Measurements from ENCODE around the gene WDR7. TPM values are rescaled to one million over a fixed set of nuclear protein-coding genes. Genes with fewer than 3 reads are reported as not detected.

The WDR7 gene
- total RNA-seq, 6 experiments from 2014 or later, result 10.4 to 18.8 (median 15.3) TPM

DNA sequence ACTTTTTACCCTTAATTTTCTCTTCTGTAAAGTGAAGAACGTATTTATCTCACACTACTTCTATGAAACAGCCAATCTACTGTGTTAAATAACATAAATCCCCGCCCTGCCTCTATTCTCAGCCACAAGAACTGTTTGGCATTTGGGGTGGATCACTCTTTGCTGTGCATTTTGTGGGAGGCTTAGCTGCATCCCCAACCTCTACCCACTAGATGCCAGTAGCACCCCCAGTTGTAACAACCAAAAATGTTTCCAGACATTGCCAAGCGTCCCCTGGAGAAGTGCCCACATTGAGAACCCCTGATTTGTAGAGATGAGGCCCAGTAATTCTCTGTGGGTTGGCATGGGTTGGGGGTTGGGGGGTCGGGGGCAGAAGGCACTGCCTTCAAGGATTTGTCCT lies 401.0 kb downstream of the WDR7 start:
- intact Hi-C loops (cut with DNase I), result no loop called here
- H3K9me3 ChIP-seq, result no peaks in the 10 kb centered on the region
- no peak overlapping the region for H3K27ac ChIP-seq
- H3K27me3 ChIP-seq, result no peaks in the 10 kb centered on the region
- 75% methylated on average over 3 of the region's 4 CpGs for WGBS (ENCODE audit: insufficient coverage, low coverage, low lambda C conversion rate, missing lambda C conversion rate)
- no peaks in the 10 kb centered on the region for H3K36me3 ChIP-seq
- TF ChIP-seq, protein P1, sequence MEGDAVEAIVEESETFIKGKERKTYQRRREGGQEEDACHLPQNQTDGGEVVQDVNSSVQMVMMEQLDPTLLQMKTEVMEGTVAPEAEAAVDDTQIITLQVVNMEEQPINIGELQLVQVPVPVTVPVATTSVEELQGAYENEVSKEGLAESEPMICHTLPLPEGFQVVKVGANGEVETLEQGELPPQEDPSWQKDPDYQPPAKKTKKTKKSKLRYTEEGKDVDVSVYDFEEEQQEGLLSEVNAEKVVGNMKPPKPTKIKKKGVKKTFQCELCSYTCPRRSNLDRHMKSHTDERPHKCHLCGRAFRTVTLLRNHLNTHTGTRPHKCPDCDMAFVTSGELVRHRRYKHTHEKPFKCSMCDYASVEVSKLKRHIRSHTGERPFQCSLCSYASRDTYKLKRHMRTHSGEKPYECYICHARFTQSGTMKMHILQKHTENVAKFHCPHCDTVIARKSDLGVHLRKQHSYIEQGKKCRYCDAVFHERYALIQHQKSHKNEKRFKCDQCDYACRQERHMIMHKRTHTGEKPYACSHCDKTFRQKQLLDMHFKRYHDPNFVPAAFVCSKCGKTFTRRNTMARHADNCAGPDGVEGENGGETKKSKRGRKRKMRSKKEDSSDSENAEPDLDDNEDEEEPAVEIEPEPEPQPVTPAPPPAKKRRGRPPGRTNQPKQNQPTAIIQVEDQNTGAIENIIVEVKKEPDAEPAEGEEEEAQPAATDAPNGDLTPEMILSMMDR (IDR thresholded peaks at IDR 0.05), result no peak
- TF ChIP-seq POLR2A (IDR thresholded peaks at IDR 0.05), result no peak
- ATAC-seq, result no peak
- DNase-seq, result no peak
- H3K4me3 ChIP-seq, result no peak overlapping the region
- H3K4me1 ChIP-seq, result peaks cover 0 to 30% (median 4%) of the 10 kb centered on the region in 4 donors

DNA sequence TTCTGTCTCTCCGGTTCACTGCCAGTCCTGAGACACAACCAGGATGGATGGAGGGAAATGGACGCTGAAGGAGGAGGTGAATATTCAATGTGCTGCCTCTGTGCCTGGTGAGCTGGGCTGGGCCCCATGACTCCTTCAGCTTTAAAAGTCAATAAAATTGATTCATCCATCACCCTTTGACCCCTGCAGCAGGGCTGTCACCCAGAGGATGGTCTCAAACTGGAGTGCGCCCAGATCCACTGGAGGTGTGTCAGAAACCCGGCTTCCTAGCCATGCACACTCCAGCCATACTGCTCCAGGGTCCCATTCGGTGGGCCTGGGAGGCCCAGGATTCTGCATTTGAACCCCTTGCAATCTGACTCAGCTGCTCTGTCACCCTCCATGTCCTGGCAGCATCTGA lies 401.6 kb downstream of the WDR7 start:
- TF ChIP-seq, protein P1 (IDR thresholded peaks at IDR 0.05), result no peak
- TF ChIP-seq POLR2A (IDR thresholded peaks at IDR 0.05), result no peak
- H3K27me3 ChIP-seq, result no peaks in the 10 kb centered on the region
- intact Hi-C loops (cut with DNase I), result no loop called here
- no peaks in the 10 kb centered on the region for H3K9me3 ChIP-seq
- no peak overlapping the region for H3K27ac ChIP-seq
- no peaks in the 10 kb centered on the region for H3K36me3 ChIP-seq
- peak; percentile 63 to 75 (median 68) for DNase-seq
- peak; percentile 78 to 90 (median 85) for ATAC-seq
- H3K4me1 ChIP-seq, result peaks cover 0 to 30% (median 4%) of the 10 kb centered on the region in 4 donors
- H3K4me3 ChIP-seq, result no peak overlapping the region
- WGBS (ENCODE audit: insufficient coverage, low coverage, low lambda C conversion rate, missing lambda C conversion rate), result 18% methylated on average over 2 of the region's 5 CpGs

DNA sequence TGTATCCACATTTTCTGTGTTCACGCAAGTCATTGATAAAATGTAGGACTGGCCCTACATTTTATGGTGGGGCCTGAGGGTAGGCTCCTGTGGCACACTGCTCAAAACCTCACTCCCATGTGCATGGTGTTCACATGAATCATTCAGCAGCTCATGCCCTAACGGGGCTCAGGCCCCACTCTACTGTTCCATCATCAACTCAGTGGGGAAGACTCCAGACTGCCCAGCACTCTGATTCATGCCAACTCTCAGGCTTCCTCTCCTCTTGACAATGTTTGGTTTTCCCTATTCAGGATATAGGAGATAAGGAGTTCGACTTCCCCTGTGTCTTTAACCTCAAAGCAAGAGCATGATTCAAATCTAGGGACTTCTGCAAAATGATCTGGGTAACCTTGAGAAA lies 403.7 kb downstream of the WDR7 start:
- peaks cover 0 to 46% (median 4%) of the 10 kb centered on the region in 4 donors for H3K4me1 ChIP-seq
- WGBS (ENCODE audit: insufficient coverage, low coverage, low lambda C conversion rate, missing lambda C conversion rate), result 67% methylated on average over 3 of the region's 3 CpGs
- no peaks in the 10 kb centered on the region for H3K9me3 ChIP-seq
- no peak for ATAC-seq
- no peaks in the 10 kb centered on the region for H3K27me3 ChIP-seq
- H3K4me3 ChIP-seq, result no peak overlapping the region
- no peak overlapping the region for H3K27ac ChIP-seq
- no peaks in the 10 kb centered on the region for H3K36me3 ChIP-seq
- no peak for TF ChIP-seq POLR2A (IDR thresholded peaks at IDR 0.05)
- TF ChIP-seq, protein P1 (IDR thresholded peaks at IDR 0.05), result no peak
- DNase-seq, result no peak
- intact Hi-C loops (cut with DNase I), result no loop called here

DNA sequence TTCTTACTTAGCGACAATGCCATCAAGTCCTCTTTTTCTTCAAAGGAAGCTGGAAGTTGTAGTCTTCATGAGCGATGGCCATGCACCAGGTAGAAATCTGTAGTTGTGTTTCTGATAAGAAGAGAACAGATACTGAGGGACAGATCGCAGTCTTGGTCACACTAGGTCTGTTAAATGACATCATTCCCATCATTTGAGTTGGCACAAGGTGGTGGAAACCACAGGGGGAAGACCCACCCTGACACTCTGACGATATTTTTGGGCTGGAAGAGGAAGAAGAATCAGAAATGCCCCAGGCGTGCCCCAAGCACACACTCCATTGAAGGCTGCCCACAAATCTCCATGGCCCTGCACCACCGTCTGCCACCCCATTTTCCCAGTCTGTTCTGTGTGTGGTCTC lies 406.7 kb downstream of the WDR7 start:
- ATAC-seq (no peak), DNase-seq (no peak)
- WGBS (ENCODE audit: insufficient coverage, low coverage, low lambda C conversion rate, missing lambda C conversion rate), result 86% methylated on average over 4 of the region's 6 CpGs
- no peak overlapping the region for H3K4me3 ChIP-seq
- intact Hi-C loops (cut with DNase I), result no loop called here
- no peaks in the 10 kb centered on the region for H3K36me3 ChIP-seq
- H3K27me3 ChIP-seq, result no peaks in the 10 kb centered on the region
- H3K9me3 ChIP-seq, result no peaks in the 10 kb centered on the region
- no peak overlapping the region for H3K27ac ChIP-seq
- peaks cover 0 to 20% (median 0%) of the 10 kb centered on the region in 4 donors for H3K4me1 ChIP-seq
- TF ChIP-seq, protein P1 (IDR thresholded peaks at IDR 0.05), result no peak
- no peak for TF ChIP-seq POLR2A (IDR thresholded peaks at IDR 0.05)

DNA sequence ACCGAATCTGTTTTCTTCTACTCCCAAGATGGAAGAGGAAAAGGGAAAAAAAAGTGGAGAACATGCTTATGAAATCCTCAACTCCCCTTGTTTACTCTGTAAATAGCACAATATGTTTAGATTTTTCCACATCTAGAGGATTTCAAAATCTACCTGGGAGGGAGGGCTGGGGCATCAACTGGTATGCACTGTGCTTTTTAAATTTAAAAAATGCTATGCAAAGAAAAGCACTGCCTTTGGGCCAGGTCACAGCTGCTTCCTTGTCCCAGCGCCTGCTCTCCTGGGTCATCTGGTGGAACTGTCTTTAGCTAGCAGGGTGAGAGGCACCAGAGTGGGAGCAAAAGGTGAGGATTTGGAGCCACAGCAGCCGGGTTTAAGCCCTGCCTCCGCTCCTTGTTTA lies 407.6 kb downstream of the WDR7 start:
- H3K9me3 ChIP-seq, result no peaks in the 10 kb centered on the region
- ATAC-seq, result peak in 3 of 4 donors; percentile 54 to 59 (median 55)
- TF ChIP-seq POLR2A (IDR thresholded peaks at IDR 0.05), result no peak
- TF ChIP-seq, protein P1 (IDR thresholded peaks at IDR 0.05), result no peak

More for the DNA sequence above, 407.6 kb downstream of the WDR7 start:
- intact Hi-C loops (cut with DNase I), result no loop called here
- Histone ChIP-seq H3K4me1 (peaks cover 0 to 16% (median 0%) of the 10 kb centered on the region in 4 donors), H3K36me3 (no peaks in the 10 kb centered on the region), H3K27me3 (no peaks in the 10 kb centered on the region), H3K4me3 (no peak overlapping the region), H3K27ac (no peak overlapping the region)
- no peak for DNase-seq
- 50% methylated on average over 2 of the region's 4 CpGs for WGBS (ENCODE audit: insufficient coverage, low coverage, low lambda C conversion rate, missing lambda C conversion rate)
